Vagina (tissue), 2 donors: ENCODE results near the gene P2RY8.
"Not testable (repeated sequence)": the region's sequence is repeated elsewhere in the genome, so short reads cannot be mapped to it uniquely, and the experiment has no call there.

ENCODE experiments used
- POLR2A ChIP-seq, 2 donors: fragments of 450-650 bp; IDR thresholded peaks; one replicate each; pipeline ENCODE4 v1.6.1; 2017; ENCODE audit warnings: antibody characterized with exemption in 2 of 2, mild to moderate bottlenecking in 2 of 2, moderate library complexity in 2 of 2
- POLR2AphosphoS5 ChIP-seq, 2 donors: sonication (generic); formaldehyde crosslinking; IDR thresholded peaks; one replicate each; pipeline ENCODE4 v1.9.0; 2017; ENCODE audit warnings: antibody characterized with exemption in 2 of 2, mild to moderate bottlenecking in 2 of 2, low read depth in 1 of 2; ENCODE audit not compliant: insufficient read depth in 1 of 2
- TF ChIP-seq, protein P1 (sequence below), 3 experiments: fragments of 450-650 bp in 2 of 3; fragments of 200-600 bp in 1 of 3; sonication (generic) in 1 of 3; IDR thresholded peaks; one replicate each; pipeline ENCODE4 v1.5.1; 2017 to 2019; ENCODE audit warnings: antibody characterized with exemption in 3 of 3, mild to moderate bottlenecking in 2 of 3, moderate library complexity in 2 of 3

DNA sequence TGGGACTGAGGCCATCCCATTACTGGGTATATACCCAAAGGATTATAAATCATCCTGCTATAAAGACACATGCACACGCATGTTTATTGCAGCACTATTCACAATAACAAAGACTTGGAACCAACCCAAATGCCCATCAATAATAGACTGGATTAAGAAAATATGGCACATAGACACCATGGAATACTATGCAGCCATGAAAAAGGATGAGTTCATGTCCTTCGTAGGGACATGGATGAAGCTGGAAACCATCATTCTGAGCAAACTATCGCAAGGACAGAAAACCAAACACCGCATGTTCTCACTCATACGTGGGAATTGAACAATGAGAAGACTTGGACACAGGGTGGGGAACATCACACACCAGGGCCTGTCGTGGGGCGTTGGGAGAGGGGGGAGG lies 27.1 kb upstream of the P2RY8 start:
- TF ChIP-seq, protein P1, sequence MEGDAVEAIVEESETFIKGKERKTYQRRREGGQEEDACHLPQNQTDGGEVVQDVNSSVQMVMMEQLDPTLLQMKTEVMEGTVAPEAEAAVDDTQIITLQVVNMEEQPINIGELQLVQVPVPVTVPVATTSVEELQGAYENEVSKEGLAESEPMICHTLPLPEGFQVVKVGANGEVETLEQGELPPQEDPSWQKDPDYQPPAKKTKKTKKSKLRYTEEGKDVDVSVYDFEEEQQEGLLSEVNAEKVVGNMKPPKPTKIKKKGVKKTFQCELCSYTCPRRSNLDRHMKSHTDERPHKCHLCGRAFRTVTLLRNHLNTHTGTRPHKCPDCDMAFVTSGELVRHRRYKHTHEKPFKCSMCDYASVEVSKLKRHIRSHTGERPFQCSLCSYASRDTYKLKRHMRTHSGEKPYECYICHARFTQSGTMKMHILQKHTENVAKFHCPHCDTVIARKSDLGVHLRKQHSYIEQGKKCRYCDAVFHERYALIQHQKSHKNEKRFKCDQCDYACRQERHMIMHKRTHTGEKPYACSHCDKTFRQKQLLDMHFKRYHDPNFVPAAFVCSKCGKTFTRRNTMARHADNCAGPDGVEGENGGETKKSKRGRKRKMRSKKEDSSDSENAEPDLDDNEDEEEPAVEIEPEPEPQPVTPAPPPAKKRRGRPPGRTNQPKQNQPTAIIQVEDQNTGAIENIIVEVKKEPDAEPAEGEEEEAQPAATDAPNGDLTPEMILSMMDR (IDR thresholded peaks at IDR 0.05): not testable (repeated sequence)
- not testable (repeated sequence) for TF ChIP-seq POLR2A (IDR thresholded peaks at IDR 0.05); POLR2AphosphoS5 (IDR thresholded peaks at IDR 0.05; ENCODE audit: insufficient read depth in 1 of 2, low read depth in 1 of 2)
